Adrenal gland (tissue), 5 donors: Measurements from ENCODE around the gene MAN1B1.

Experiments used
- CTCF ChIP-seq, 6 experiments: fragments of 450-650 bp in 4 of 6; fragments of 200-600 bp in 2 of 6; sonication (generic) in 1 of 6; IDR thresholded peaks; 1 replicate in 5 of 6; 2 replicates in 1 of 6; pipeline versions ENCODE4 v1.5.1 to v1.8.0; 2016 to 2021; ENCODE audit warnings: antibody characterized with exemption in 6 of 6, mild to moderate bottlenecking in 2 of 6, moderate library complexity in 1 of 6
- POLR2A ChIP-seq, 2 donors: fragments of 450-650 bp; IDR thresholded peaks; one replicate each; pipeline ENCODE4 v1.6.1; 2017; ENCODE audit warnings: antibody characterized with exemption in 2 of 2, mild to moderate bottlenecking in 2 of 2, moderate library complexity in 1 of 2
- donor health status: DM: no; HTN: no; CAD: no.

- TF ChIP-seq CTCF (IDR thresholded peaks at IDR 0.05) (no peak), POLR2A (IDR thresholded peaks at IDR 0.05) (no peak)
These were observed 23.5 kb downstream of the MAN1B1 start for GRCh38 chr9:137110147-137110910.
